Body of pancreas (tissue), 4 donors: ENCODE data around the gene SSC4D. TPM values are rescaled to one million over a fixed set of nuclear protein-coding genes. Genes with fewer than 3 reads are reported as not detected.
A peak's percentile ranks its signal among the peaks of the same experiment; 100 is the strongest.
"Not testable (repeated sequence)": the region's sequence is repeated elsewhere in the genome, so short reads cannot be mapped to it uniquely, and the experiment has no call there.

Experiments used
- ATAC-seq: fragments of 150-250 bp; one replicate; pipeline ENCODE4 v1.9.1; 2016
- DNase-seq, 4 donors: peaks; one replicate each; pipeline ENCODE4 v3.0.0-alpha.2; 2019
- H3K27ac ChIP-seq, 4 donors: fragments of 200-600 bp; sonication (generic); 1 replicate in 3 of 4; 2 replicates in 1 of 4; pipeline versions ENCODE4 v1.5.1 to v1.6.1; 2016 to 2019; ENCODE audit warnings: mild to moderate bottlenecking in 1 of 4, mixed read lengths in 1 of 4, moderate library complexity in 1 of 4
- H3K27me3 ChIP-seq, 2 donors: fragments of 200-600 bp; sonication (generic); one replicate each; pipeline ENCODE4 v1.6.0; 2016; ENCODE audit warnings: mild to moderate bottlenecking in 1 of 2
- H3K36me3 ChIP-seq, 2 donors: fragments of 200-600 bp; sonication (generic); replicated peaks in 1 of 2; 2 replicates each; pipeline ENCODE4 v1.5.1; 2016; ENCODE audit warnings: low read depth in 2 of 2; ENCODE audit not compliant: insufficient read depth in 1 of 2
- H3K4me1 ChIP-seq: fragments of 200-600 bp; sonication (generic); one replicate; pipeline ENCODE4 v1.6.0; 2016
- H3K4me3 ChIP-seq, 2 donors: fragments of 200-600 bp; sonication (generic); 1 replicate in 1 of 2; 2 replicates in 1 of 2; pipeline ENCODE4 v1.5.1; 2016 to 2019
- H3K9me3 ChIP-seq, 3 donors: fragments of 200-600 bp; sonication (generic); 1 replicate in 2 of 3; 2 replicates in 1 of 3; pipeline ENCODE4 v1.5.1; 2016
- CTCF ChIP-seq, 7 experiments: fragments of 450-650 bp in 4 of 7; fragments of 200-600 bp in 3 of 7; sonication (generic) in 3 of 7; IDR thresholded peaks; one replicate each; pipeline ENCODE4 v1.5.1; 2016 to 2019; ENCODE audit warnings: antibody characterized with exemption in 7 of 7
- POLR2A ChIP-seq, 3 donors: fragments of 450-650 bp; IDR thresholded peaks; one replicate each; pipeline ENCODE4 v1.6.1; 2016; ENCODE audit warnings: antibody characterized with exemption in 3 of 3, mild to moderate bottlenecking in 2 of 3
- WGBS, 2 donors: methylation state at CpG; one replicate each; pipeline ENCODE4 v1.1.5; 2017; 5-methylcytosine and 5-hydroxymethylcytosine counted together
- intact Hi-C: fragments of 100-400 bp; cut with DNase I; formaldehyde crosslinking; loops from one replicate; pipeline ENCODE4 v1.15.1; 2023
- total RNA-seq, 2 donors: library from RNA; depleted of rRNA; stranded (reverse); fragments of >200 nt; gene quantifications; one replicate each; pipeline ENCODE4 v1.1.0, GENCODE V29; 2016

Gene SSC4D
- total RNA-seq, 2 donors from 2014 or later, result 3.6 to 7.6 TPM

DNA sequence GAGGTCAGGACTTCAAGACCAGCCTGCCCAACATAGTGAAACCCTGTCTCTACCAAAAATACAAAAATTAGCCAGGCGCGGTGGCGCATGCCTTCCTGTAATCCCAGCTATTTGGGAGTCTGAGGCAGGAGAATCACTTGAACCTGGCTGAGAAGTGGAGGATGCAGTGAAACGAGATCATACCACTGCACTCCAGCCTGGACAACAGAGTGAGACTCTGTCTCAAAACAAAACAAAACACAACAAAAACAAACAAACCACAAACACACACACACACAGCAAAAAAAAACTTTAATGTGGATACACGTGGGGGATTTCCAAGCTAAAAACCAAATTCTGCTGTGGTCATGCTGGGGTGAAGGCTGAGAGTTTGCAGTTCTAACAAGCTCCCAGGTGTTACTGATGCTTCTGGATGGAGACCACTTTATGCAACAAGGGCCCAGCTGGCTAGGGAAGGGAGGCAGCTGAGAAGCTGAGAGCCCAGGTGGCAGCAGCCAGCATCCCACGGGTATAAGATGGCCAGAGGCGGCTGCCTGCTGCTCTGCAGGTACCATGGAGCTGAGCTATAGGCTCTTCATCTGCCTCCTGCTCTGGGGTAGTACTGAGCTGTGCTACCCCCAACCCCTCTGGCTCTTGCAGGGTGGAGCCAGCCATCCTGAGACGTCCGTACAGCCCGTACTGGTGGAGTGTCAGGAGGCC is 15.1 kb upstream of the SSC4D start, which contains the start of gene ZP3:
TSS of gene ZP3 (plus strand) at position 538 of the 699 bp plus-strand sequence. CDS start at position 553, 15 bp downstream.
- intact Hi-C loops, result no loop called here
- Histone ChIP-seq H3K9me3 (no peaks in the 10 kb centered on the region), H3K27me3 (no peaks in the 10 kb centered on the region), H3K4me1 (peaks cover 17% of the 10 kb centered on the region), H3K36me3 (no peaks in the 10 kb centered on the region), H3K4me3 (no peak within 1 kb of the TSS), H3K27ac (peak within 1 kb of the TSS; percentile 34 to 85 (median 73))
- TF ChIP-seq POLR2A (IDR thresholded peaks at IDR 0.05) (no peak), CTCF (IDR thresholded peaks at IDR 0.05) (no peak)
- no peak for ATAC-seq
- DNase-seq, result no peak
- WGBS, 2 donors, result 89 to 90% methylated on average over 5 to 10 of the region's 10 CpGs

DNA sequence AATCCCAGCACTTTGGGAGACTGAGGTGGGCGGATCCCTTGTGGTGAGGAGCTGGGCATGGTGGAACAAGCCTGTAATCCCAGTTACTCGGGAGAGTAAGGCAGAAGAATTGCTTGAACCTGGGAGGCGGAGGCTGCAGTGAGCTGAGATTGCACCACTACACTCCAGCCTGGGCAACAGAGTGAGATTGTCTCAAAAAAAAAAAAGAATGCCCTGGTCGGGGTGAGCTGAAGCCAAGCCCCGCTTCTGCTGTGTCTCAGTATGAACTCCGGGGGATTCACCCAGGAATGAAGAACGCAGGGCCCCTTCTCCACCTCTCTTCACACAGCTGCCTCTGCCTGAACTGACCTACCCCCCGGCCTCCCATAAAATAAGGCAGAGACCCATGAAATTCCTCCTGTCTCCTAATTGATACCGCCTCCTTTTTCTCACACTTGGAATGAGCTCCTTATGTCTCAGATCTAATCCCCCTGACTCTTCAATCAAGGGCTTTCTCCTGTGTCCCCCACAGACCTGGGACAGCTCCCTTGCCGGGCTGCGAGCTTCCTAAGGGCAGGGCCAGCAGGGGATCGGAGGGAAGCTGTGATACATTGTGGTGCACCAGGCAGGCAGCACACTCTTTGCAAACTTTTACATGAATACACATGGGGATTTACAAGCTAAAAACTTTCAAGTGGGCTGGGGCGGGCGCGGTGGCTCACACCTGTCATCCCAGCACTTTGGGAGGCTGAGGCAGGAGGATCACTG is 14.3 kb upstream of the SSC4D start:
- 72 to 74% methylated on average over 15 of the region's 15 CpGs for WGBS, 2 donors
- no peaks in the 10 kb centered on the region for H3K36me3 ChIP-seq
- DNase-seq, result peak in 1 of 4 donors; percentile 56
- peak; percentile 3 for ATAC-seq
- H3K27me3 ChIP-seq, result no peaks in the 10 kb centered on the region
- TF ChIP-seq CTCF (IDR thresholded peaks at IDR 0.05) (no peak), POLR2A (IDR thresholded peaks at IDR 0.05) (peak in 2 of 3 donors; percentile 24 to 47)
- peak overlapping the region; percentile 34 to 85 (median 73) for H3K27ac ChIP-seq
- H3K9me3 ChIP-seq, result no peaks in the 10 kb centered on the region
- intact Hi-C loops, result no loop called here
- no peak overlapping the region for H3K4me3 ChIP-seq
- H3K4me1 ChIP-seq, result peaks cover 17% of the 10 kb centered on the region

DNA sequence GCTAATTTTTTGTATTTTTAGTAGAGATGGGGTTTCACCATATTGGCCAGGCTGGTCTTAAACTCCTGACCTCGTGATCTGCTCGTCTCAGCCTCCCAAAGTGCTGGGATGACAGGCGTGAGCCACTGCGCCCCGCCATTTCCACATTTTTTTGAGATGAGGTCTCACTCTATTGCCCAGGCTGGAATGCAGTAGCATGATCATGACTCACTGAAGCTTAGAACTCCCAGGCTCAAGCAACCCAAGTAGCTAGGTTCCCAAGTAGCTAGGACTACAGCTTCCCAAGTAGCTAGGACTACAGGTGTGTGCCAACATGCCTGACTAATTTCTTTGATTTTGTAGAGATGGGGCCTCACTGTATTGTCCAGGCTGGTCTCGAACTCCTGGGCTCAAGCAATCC is 11.6 kb upstream of the SSC4D start:
- H3K36me3 ChIP-seq, intact Hi-C loops, H3K4me3 ChIP-seq, H3K27ac ChIP-seq, ATAC-seq, H3K9me3 ChIP-seq, H3K27me3 ChIP-seq: not testable (repeated sequence)
- peaks cover 17% of the 10 kb centered on the region for H3K4me1 ChIP-seq
- peak in 1 of 4 donors; percentile 17 for DNase-seq
- 85 to 94% methylated on average over 6 of the region's 6 CpGs for WGBS, 2 donors

DNA sequence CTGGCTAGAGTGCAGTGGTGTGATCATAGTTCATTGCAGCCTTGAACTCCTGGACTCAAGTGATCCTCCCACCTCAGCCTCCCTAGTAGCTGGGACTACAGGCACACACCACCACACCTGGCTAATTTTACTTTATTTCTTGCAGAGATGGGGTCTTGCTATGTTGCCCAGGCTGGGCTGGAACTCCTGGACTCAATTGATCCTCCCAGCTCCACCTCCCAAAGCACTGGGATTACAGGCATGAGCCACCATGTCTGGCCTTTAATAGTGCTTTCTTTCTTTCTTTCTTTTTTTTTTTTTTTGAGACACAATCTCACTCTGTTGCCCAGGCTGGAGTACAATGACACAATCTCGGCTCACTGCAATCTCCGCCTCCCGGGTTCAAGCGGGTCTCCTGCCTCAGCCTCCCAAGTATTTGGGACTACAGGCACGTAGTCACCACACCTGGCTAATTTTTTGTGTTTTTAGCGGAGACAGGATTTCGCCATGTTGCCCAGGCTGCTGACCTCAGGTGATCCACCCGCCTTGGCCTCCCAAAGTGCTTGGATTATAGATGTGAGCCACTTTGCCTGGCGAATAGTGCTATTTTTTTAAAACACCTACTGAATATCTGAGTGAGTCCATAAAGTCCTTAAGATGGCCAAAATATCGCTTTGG is 8.3 kb upstream of the SSC4D start:
- intact Hi-C loops, H3K36me3 ChIP-seq, H3K9me3 ChIP-seq, DNase-seq, H3K4me3 ChIP-seq, ATAC-seq, H3K27ac ChIP-seq, H3K4me1 ChIP-seq, H3K27me3 ChIP-seq: not testable (repeated sequence)
- WGBS, 2 donors, result 94 to 98% methylated on average over 10 of the region's 10 CpGs

GRCh38 chr7:76412249-76412648 is 2.8 kb upstream of the SSC4D start:
- TF ChIP-seq CTCF (IDR thresholded peaks at IDR 0.05), result no peak
- TF ChIP-seq POLR2A (IDR thresholded peaks at IDR 0.05), result no peak
- H3K4me3 ChIP-seq, result no peak overlapping the region
- intact Hi-C loops, result no loop called here
- 84 to 85% methylated on average over 5 of the region's 5 CpGs for WGBS, 2 donors
- no peaks in the 10 kb centered on the region for H3K4me1 ChIP-seq
- DNase-seq (no peak), ATAC-seq (no peak)
- H3K27me3 ChIP-seq, result no peaks in the 10 kb centered on the region
- no peak overlapping the region for H3K27ac ChIP-seq
- H3K36me3 ChIP-seq, result no peaks in the 10 kb centered on the region
- H3K9me3 ChIP-seq, result no peaks in the 10 kb centered on the region
